ENCODE measurements around the gene H2BK1. TPM values are rescaled to one million over a fixed set of nuclear protein-coding genes. Genes with fewer than 3 reads are reported as not detected.

Gene H2BK1
- total RNA-seq, 1 donor from 2014 or later = not detected

Other genes starting within 250 kb of the H2BK1 start
- 49.4 TPM for gene KCNH2, start 232.2 kb downstream of the H2BK1 start, total RNA-seq
- 12.6 TPM for gene NOS3, start 219.5 kb downstream of the H2BK1 start, total RNA-seq
- gene ATG9B, start 186.0 kb downstream of the H2BK1 start, total RNA-seq = 1.2 TPM
- 43.9 TPM for gene ABCB8, start 182.0 kb downstream of the H2BK1 start, total RNA-seq
- 4.4 TPM for gene ASIC3, start 162.0 kb downstream of the H2BK1 start, total RNA-seq
- gene CDK5, start 152.6 kb downstream of the H2BK1 start, total RNA-seq = 15.9 TPM
- 193 TPM for gene SLC4A2, start 150.9 kb downstream of the H2BK1 start, total RNA-seq
- gene FASTK, start 129.7 kb downstream of the H2BK1 start, total RNA-seq = 121 TPM
- gene TMUB1, start 127.0 kb downstream of the H2BK1 start, total RNA-seq = 69.1 TPM
- gene AGAP3, start 124.0 kb downstream of the H2BK1 start, total RNA-seq = 98.4 TPM
- gene GBX1, start 42.8 kb downstream of the H2BK1 start, total RNA-seq = not detected
- gene ASB10, start 23.2 kb downstream of the H2BK1 start, total RNA-seq = not detected
- gene ABCF2, start 16.7 kb upstream of the H2BK1 start, total RNA-seq = 25.3 TPM
- gene CHPF2, start 22.0 kb upstream of the H2BK1 start, total RNA-seq = 52.3 TPM
- 56.3 TPM for gene SMARCD3, start 38.2 kb upstream of the H2BK1 start, total RNA-seq
- gene NUB1, start 131.3 kb upstream of the H2BK1 start, total RNA-seq = 52.4 TPM
- gene WDR86, start 199.6 kb upstream of the H2BK1 start, total RNA-seq = 2.9 TPM
- 0.43 TPM for gene CRYGN, start 229.7 kb upstream of the H2BK1 start, total RNA-seq

All from mucosa of gallbladder (tissue), 1 donor.